ENCODE data around the gene IL1RAPL1.

The IL1RAPL1 gene

DNA sequence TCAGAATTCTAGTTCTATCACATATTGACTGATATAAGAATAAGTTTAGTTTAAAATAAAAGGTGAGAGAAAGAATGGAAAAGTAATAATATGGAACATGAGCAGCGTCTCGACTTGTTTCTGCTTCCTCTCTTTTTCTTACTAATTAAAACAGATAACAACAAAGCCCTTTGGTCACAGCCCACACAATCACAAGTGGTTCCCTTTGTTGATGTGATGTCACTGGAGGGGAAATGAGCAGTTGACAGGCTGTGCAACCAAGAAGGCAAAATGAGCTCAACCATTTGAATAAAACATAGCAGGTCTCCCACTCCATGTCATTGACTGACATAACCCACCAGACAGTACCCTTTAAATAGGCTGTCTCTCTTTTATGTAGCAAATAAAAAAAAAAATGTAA, 1285.6 kb downstream of the IL1RAPL1 start:
- DNase-seq, result peak in 20 of 56 donors; percentile 0 to 35 (median 6)

GRCh38 chrX:29876733-29877132, 1289.5 kb downstream of the IL1RAPL1 start:
- no peak for DNase-seq

DNA sequence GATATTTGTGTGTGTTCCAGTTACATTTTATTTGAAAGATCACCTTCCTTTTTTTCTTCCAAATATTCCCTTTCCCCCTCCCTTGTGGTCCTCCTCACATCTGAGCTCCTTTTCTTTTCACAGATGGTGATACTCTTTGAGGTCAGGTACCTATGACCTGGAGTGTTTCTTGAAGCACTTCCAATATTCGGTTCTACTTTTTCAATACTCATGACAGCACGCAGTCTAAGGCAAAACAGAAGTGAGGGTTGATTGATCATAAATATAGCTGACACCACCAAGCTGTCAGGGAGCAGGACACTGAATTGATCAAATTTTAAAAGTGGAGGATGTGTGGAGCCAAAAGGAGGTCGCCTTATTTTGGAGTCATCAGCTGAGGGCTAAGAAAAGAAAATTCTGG, 1293.7 kb downstream of the IL1RAPL1 start:
- DNase-seq, result no peak

- DNase-seq, result no peak
Measured at GRCh38 chrX:29890004-29890403, 1302.8 kb downstream of the IL1RAPL1 start.

- no peak for DNase-seq
Measured at GRCh38 chrX:29890646-29891200, 1303.5 kb downstream of the IL1RAPL1 start.

GRCh38 chrX:29902004-29902403, 1314.8 kb downstream of the IL1RAPL1 start:
- no peak for DNase-seq

DNA sequence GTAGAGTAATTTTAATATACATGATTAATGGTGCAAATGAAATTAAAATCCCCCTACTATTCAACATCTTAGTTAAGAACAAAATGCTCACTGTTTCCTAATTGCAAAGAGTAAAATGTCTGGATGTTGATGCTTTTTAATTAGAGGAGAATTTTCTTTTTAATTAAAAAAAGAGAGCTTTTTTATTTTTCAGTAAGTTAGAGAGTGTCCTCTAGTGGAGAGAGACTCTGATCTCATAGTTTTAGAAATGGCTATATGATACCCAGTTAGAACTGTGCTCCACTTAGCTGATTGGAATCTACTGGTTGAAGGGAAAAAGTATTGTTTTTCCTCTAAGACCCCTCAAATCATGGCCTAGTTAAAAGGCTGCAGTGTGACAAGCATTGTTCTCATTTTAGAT, 1316.1 kb downstream of the IL1RAPL1 start:
- DNase-seq, result no peak

DNA sequence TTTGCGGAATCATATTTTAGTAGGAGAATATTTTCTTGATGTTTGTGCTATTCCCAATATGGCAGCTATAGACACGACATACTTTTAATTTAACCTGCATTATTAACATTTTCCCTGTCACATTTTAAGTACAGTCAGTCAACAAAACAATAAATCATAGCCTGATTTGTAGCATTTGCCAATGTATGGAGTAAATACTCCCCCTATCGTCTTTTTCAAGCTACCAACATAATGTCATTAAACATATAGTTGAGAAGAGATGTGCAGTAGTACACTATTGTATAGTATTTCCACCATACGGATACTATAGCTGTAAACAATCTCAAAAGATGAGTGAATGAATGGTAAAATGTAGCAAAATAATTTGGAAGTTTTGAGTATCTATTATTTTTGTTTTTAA, 1324.4 kb downstream of the IL1RAPL1 start:
- no peak for DNase-seq

DNA sequence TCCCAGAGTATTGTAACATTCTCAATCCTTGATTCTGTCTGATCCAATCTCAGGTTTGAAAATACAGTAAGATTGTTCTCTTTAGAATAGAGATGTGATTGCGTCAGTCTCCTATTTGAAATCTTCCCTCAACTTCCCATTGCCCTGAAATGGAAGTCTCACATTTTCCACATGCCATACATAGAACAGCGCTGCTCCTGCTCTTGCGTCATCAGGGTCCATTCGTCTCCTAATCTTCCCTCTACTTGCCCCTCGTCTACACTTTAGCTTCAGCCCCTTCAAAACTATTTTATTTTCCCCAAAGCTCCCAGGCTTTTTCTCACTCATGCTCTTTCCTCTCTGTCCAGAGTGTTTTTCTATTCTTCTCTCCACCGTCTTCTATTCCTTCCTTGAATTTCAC, 1326.4 kb downstream of the IL1RAPL1 start:
- DNase-seq, result no peak

GRCh38 chrX:29922607-29923006, 1335.4 kb downstream of the IL1RAPL1 start:
- DNase-seq, result no peak

- no peak for DNase-seq
Measured at GRCh38 chrX:29926056-29926455, 1338.8 kb downstream of the IL1RAPL1 start.

DNA sequence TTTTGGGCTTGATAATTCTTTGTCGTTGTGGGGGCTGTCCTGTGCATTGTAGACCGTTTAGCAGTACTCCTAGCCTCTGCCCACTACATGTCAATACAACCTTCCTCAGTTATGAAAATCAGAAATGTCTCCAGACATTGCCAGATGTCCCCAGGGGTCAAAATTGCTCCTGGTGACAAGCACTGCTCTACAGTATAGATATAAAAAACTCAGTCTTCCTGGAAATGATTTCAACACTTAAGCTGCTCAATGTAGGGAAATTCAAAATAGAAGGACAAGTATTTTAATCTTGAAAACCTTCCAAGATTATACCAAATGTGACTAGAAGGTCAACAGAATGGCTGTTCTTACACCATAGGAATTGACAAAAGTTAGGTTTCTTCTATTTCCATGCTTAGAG, 1339.4 kb downstream of the IL1RAPL1 start:
- DNase-seq, result no peak

GRCh38 chrX:29935455-29935854, 1348.2 kb downstream of the IL1RAPL1 start:
- DNase-seq, result no peak

DNA sequence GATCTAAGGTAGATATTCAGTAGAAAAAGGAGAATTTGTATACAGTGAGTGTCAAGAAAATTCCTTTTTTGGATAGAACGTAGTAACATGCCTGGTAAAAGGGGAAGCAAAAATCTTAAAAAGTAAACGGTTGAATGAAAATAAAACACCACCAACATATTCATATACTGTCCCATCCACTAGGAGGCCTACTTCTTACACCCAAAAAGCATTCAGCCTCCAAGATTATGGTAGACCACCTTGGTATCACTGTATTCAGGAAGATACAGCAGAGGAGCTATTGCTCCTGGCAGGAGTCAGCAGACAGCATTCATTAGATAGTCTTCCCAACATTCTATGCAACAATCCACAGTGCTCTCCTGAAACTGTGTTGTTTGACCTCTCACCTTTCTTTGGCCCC, 1353.5 kb downstream of the IL1RAPL1 start:
- no peak for DNase-seq

GRCh38 chrX:29941287-29941686, 1354.0 kb downstream of the IL1RAPL1 start:
- no peak for DNase-seq

GRCh38 chrX:29947225-29947624, 1360.0 kb downstream of the IL1RAPL1 start:
- no peak for DNase-seq

DNA sequence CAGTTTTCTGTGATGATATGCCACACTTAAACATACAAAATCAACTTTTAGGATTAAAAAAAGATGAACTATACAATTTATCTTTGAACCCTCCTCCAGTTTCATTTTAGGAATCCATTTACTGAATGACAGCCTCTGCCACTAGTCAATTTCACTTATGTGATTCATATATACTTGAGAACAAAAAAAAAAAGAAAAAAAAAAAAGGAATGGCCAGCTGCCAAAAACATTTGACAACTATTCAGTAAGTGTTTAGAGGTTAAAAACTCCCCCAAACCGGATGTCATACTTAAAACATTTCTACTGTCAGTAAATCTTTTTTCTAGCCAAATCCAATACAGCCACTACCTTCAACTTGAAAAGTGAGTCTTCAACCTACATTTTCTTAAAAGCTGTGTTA, 1361.4 kb downstream of the IL1RAPL1 start:
- no peak for DNase-seq

- DNase-seq, result no peak
Measured at GRCh38 chrX:29952016-29952415, 1364.8 kb downstream of the IL1RAPL1 start.

- DNase-seq, result no peak
Measured at GRCh38 chrX:29962061-29962460, 1374.8 kb downstream of the IL1RAPL1 start.

DNA sequence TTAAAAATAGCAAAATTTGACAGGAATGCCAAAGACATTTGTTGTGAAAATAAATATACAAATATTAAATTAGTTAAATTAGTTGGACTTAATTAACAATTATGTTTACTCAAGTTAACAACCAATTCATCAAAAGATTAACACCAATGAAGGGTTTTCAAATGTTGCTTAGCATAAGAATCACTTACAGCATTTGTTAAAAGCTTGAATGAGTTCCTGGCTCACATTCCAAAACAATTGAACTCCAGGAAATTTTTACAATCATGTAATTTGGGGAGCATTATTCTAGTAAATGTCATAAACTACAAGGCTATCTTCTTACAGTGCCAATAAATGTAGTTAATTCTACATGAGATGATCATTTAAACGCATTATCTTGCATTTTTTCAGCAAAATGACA, 1378.4 kb downstream of the IL1RAPL1 start:
- DNase-seq, result no peak

DNA sequence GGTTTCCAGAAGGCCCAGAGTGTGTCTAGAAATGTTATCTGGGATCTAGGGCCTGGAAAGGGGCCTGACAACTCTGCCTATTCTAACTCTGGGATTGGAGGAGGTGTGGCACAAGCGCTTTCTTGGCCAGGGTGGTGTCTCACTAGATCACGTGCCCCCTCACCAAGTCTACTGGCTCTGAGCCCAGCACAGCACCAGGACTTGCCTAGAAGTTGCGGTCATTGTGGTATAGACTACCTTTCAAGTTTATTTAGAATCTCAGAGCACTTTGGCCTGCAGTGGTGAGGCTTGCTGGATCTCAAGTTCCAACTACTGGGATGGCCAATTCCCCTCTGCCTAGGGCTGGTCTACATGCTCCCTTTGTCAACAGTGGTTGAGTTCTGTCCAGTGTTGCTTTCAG, 1404.8 kb downstream of the IL1RAPL1 start:
- DNase-seq, result no peak

DNA sequence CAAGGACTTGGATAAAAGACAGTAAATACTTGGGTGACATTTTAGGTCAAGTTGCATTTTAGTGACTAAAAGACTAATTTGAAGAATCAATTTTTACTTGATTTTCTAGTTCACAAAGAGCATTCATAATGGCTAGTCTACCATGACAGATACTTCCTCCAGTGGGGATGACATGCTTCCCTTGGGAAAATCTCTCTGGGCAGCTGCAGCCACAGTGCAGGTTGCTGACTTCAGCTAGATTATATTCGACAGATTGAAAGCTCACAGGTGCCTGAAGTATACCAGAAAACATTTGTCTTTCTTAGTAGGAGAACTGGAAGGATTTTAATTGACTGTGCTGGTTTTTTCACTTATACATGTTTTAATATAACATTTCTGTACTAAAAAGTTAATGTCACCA, 1418.6 kb downstream of the IL1RAPL1 start:
- DNase-seq, result no peak
